Hepatocyte (in vitro differentiated cells): ENCODE measurements around the gene ANO4. TPM values are rescaled to one million over a fixed set of nuclear protein-coding genes. Genes with fewer than 3 reads are reported as not detected.

Experiments
- DNase-seq: peaks from one replicate; pipeline ENCODE4 v3.0.0-alpha.2; 2016; ENCODE audit warnings: low spot score
- H2AFZ ChIP-seq: fragments of 200-600 bp; sonication (generic); 2 replicates; pipeline ENCODE4 v1.6.0; 2016; ENCODE audit warnings: antibody characterized with exemption, mild to moderate bottlenecking
- H3K27ac ChIP-seq: fragments of 200-600 bp; sonication (generic); 2 replicates; pipeline ENCODE4 v1.5.1; 2016; ENCODE audit warnings: mild to moderate bottlenecking
- H3K27me3 ChIP-seq: fragments of 200-600 bp; sonication (generic); 2 replicates; pipeline ENCODE4 v1.6.1; 2016
- H3K36me3 ChIP-seq: fragments of 200-600 bp; sonication (generic); replicated peaks from 2 replicates; pipeline ENCODE4 v1.5.1; 2016; ENCODE audit warnings: low read depth; ENCODE audit not compliant: insufficient read depth
- H3K4me1 ChIP-seq: fragments of 200-600 bp; sonication (generic); 2 replicates; pipeline ENCODE4 v1.5.1; 2016; ENCODE audit warnings: mild to moderate bottlenecking, moderate library complexity; ENCODE audit not compliant: insufficient read depth
- H3K4me2 ChIP-seq: fragments of 200-600 bp; sonication (generic); 2 replicates; pipeline ENCODE4 v1.6.0; 2016
- H3K4me3 ChIP-seq: fragments of 200-600 bp; sonication (generic); 2 replicates; pipeline ENCODE4 v1.5.1; 2016; ENCODE audit warnings: mild to moderate bottlenecking
- H3K79me2 ChIP-seq: fragments of 200-600 bp; sonication (generic); 2 replicates; pipeline ENCODE4 v1.6.0; 2017; ENCODE audit warnings: mild to moderate bottlenecking
- H3K9me2 ChIP-seq: fragments of 200-600 bp; sonication (generic); replicated peaks from 2 replicates; pipeline ENCODE4 v1.6.0; 2017; ENCODE audit warnings: mild to moderate bottlenecking; ENCODE audit not compliant: insufficient read depth
- H3K9me3 ChIP-seq: fragments of 200-600 bp; sonication (generic); 2 replicates; pipeline ENCODE4 v1.5.1; 2016; ENCODE audit warnings: low read depth, mild to moderate bottlenecking
- H4K20me1 ChIP-seq: fragments of 200-600 bp; sonication (generic); 2 replicates; pipeline ENCODE4 v1.6.0; 2016; ENCODE audit warnings: mild to moderate bottlenecking; ENCODE audit not compliant: insufficient read depth, poor library complexity, severe bottlenecking
- CTCF ChIP-seq: fragments of 200-600 bp; sonication (generic); IDR thresholded peaks from 2 replicates; pipeline ENCODE4 v1.5.1; 2016; ENCODE audit warnings: antibody characterized with exemption, mild to moderate bottlenecking; ENCODE audit not compliant: poor library complexity
- EZH2 ChIP-seq: fragments of 200-600 bp; sonication (generic); IDR thresholded peaks from 2 replicates; pipeline ENCODE4 v1.6.1; 2016; ENCODE audit warnings: antibody characterized with exemption, mild to moderate bottlenecking, borderline replicate concordance
- EZH2phosphoT487 ChIP-seq: fragments of 200-600 bp; sonication (generic); IDR thresholded peaks from one replicate; pipeline ENCODE4 v1.6.1; 2018; ENCODE audit warnings: antibody characterized with exemption, mild to moderate bottlenecking, low read depth, moderate library complexity; ENCODE audit not compliant: unreplicated experiment, severe bottlenecking
- WGBS: methylation state at CpG from one replicate; pipeline ENCODE4 v1.1.6; 2016; ENCODE audit warnings: low lambda C conversion rate; ENCODE audit errors: missing lambda C conversion rate; 5-methylcytosine and 5-hydroxymethylcytosine counted together
- polyA plus RNA-seq: library from polyadenylated mRNA; unstranded; fragments of >200 nt; fragmentation: Nextera tagmentation; extraction: Ambion mirVana; gene quantifications from 2 replicates; pipeline ENCODE4 v1.2.1, GENCODE V29; 2016
- total RNA-seq: library from RNA; depleted of rRNA; stranded (reverse); fragments of >200 nt; gene quantifications from 2 replicates; pipeline ENCODE4 v1.2.3, GENCODE V29; 2014

Gene ANO4
- total and polyA plus RNA-seq, 2 experiments from 2014 or later = 1.6 to 2.3 TPM

- H3K27me3 ChIP-seq = no peaks in the 10 kb centered on the region
- H3K27ac ChIP-seq = no peak overlapping the region
- no peaks in the 10 kb centered on the region for H3K9me3 ChIP-seq
- WGBS = 98% methylated on average over 2 of the region's 2 CpGs
- H3K4me1 ChIP-seq = no peaks in the 10 kb centered on the region
- H3K79me2 ChIP-seq = no peaks in the 10 kb centered on the region
- no peaks in the 10 kb centered on the region for H3K36me3 ChIP-seq
- no peak overlapping the region for H2AFZ ChIP-seq
- no peak for TF ChIP-seq CTCF
- TF ChIP-seq EZH2 = no peak
- TF ChIP-seq EZH2phosphoT487 = no peak
- no peaks in the 10 kb centered on the region for H3K9me2 ChIP-seq
- no peak overlapping the region for H3K4me2 ChIP-seq
- no peaks in the 10 kb centered on the region for H4K20me1 ChIP-seq
- no peak for DNase-seq
- H3K4me3 ChIP-seq = no peak overlapping the region
Measured at GRCh38 chr12:100895192-100895591, 100.6 kb downstream of the ANO4 start.

- Histone ChIP-seq H3K36me3 (no peaks in the 10 kb centered on the region), H3K4me3 (no peak overlapping the region), H3K27ac (no peak overlapping the region), H3K4me2 (no peak overlapping the region), H2AFZ (no peak overlapping the region), H3K27me3 (no peaks in the 10 kb centered on the region), H4K20me1 (no peaks in the 10 kb centered on the region), H3K9me3 (no peaks in the 10 kb centered on the region), H3K9me2 (no peaks in the 10 kb centered on the region), H3K4me1 (no peaks in the 10 kb centered on the region), H3K79me2 (no peaks in the 10 kb centered on the region)
- WGBS = 65% methylated on average over 5 of the region's 5 CpGs
- no peak for TF ChIP-seq CTCF
- no peak for TF ChIP-seq EZH2
- no peak for TF ChIP-seq EZH2phosphoT487
- no peak for DNase-seq
Measured at GRCh38 chr12:100896192-100896591, 101.6 kb downstream of the ANO4 start.

- H3K36me3 ChIP-seq = no peaks in the 10 kb centered on the region
- no peak overlapping the region for H2AFZ ChIP-seq
- no peaks in the 10 kb centered on the region for H3K9me3 ChIP-seq
- H3K27ac ChIP-seq = no peak overlapping the region
- no peak for DNase-seq
- TF ChIP-seq CTCF (no peak), EZH2phosphoT487 (no peak), EZH2 (no peak)
- no peaks in the 10 kb centered on the region for H3K9me2 ChIP-seq
- H4K20me1 ChIP-seq = no peaks in the 10 kb centered on the region
- 91% methylated on average over 5 of the region's 5 CpGs for whole genome bisulfite sequencing
- no peak overlapping the region for H3K4me3 ChIP-seq
- no peaks in the 10 kb centered on the region for H3K79me2 ChIP-seq
- H3K27me3 ChIP-seq = no peaks in the 10 kb centered on the region
- H3K4me2 ChIP-seq = no peak overlapping the region
- H3K4me1 ChIP-seq = no peaks in the 10 kb centered on the region
Measured at GRCh38 chr12:100897240-100897639, 102.7 kb downstream of the ANO4 start.

- H3K4me3 ChIP-seq = no peak overlapping the region
- H3K4me2 ChIP-seq = no peak overlapping the region
- no peaks in the 10 kb centered on the region for H3K4me1 ChIP-seq
- no peak overlapping the region for H3K27ac ChIP-seq
- no peaks in the 10 kb centered on the region for H3K27me3 ChIP-seq
- no peak overlapping the region for H2AFZ ChIP-seq
- no peaks in the 10 kb centered on the region for H4K20me1 ChIP-seq
- DNase-seq = no peak
- no peaks in the 10 kb centered on the region for H3K36me3 ChIP-seq
- 73% methylated on average over 3 of the region's 3 CpGs for WGBS
- TF ChIP-seq EZH2 (no peak), EZH2phosphoT487 (no peak), CTCF (no peak)
- no peaks in the 10 kb centered on the region for H3K9me3 ChIP-seq
- H3K9me2 ChIP-seq = no peaks in the 10 kb centered on the region
- H3K79me2 ChIP-seq = no peaks in the 10 kb centered on the region
Measured at GRCh38 chr12:100899301-100899700, 104.7 kb downstream of the ANO4 start.
